HEK293T (cell line): ENCODE results near the gene STRADB.

ENCODE experiments used
- CTCF ChIA-PET: fragments of 350-600 bp; formaldehyde crosslinking; extraction: SDS; loops from one replicate; lab custom pipeline; 2021; ENCODE audit warnings: antibody characterized with exemption, inconsistent platforms; lab: Yijun Ruan, JAX
- POLR2A ChIA-PET: fragments of 350-600 bp; formaldehyde crosslinking; extraction: SDS; loops from one replicate; lab custom pipeline; 2020; ENCODE audit warnings: antibody characterized with exemption, inconsistent platforms; lab: Yijun Ruan, JAX
- DNase-seq: peaks from one replicate; pipeline ENCODE4 v3.0.0; 2012; ENCODE audit warnings: mixed read lengths; ENCODE audit errors: extremely low spot score
- ARNT ChIP-seq: fragments of 450-650 bp; IDR thresholded peaks from 2 replicates; pipeline ENCODE4 v1.6.1; 2017; ENCODE audit warnings: mild to moderate bottlenecking
- BHLHE40 ChIP-seq: fragments of 450-650 bp; IDR thresholded peaks from 2 replicates; pipeline ENCODE4 v1.6.1; 2016; ENCODE audit warnings: mild to moderate bottlenecking, moderate library complexity, borderline replicate concordance
- CTBP1 ChIP-seq: fragments of 450-650 bp; IDR thresholded peaks from 2 replicates; pipeline ENCODE4 v1.6.1; 2016; ENCODE audit warnings: borderline replicate concordance
- ELF4 ChIP-seq: fragments of 450-650 bp; IDR thresholded peaks from 2 replicates; pipeline ENCODE4 v1.6.1; 2017; ENCODE audit warnings: antibody characterized with exemption
- FOXA1 ChIP-seq: fragments of 450-650 bp; IDR thresholded peaks from 2 replicates; pipeline ENCODE4 v1.6.1; 2016; ENCODE audit warnings: mild to moderate bottlenecking
- FOXK2 ChIP-seq: fragments of 450-650 bp; IDR thresholded peaks from 2 replicates; pipeline ENCODE4 v1.6.1; 2016; ENCODE audit warnings: mild to moderate bottlenecking
- FOXM1 ChIP-seq: fragments of 450-650 bp; IDR thresholded peaks from 2 replicates; pipeline ENCODE4 v1.6.1; 2017; ENCODE audit warnings: mild to moderate bottlenecking, borderline replicate concordance
- HDGF ChIP-seq: fragments of 450-650 bp; IDR thresholded peaks from 2 replicates; pipeline ENCODE4 v1.6.1; 2017; ENCODE audit warnings: antibody characterized with exemption, borderline replicate concordance
- L3MBTL2 ChIP-seq: fragments of 450-650 bp; conservative IDR thresholded peaks from 2 replicates; pipeline ENCODE4 v1.6.1; 2016; ENCODE audit warnings: mild to moderate bottlenecking
- LEF1 ChIP-seq: fragments of 450-650 bp; IDR thresholded peaks from 2 replicates; pipeline ENCODE4 v1.6.1; 2017; ENCODE audit warnings: mild to moderate bottlenecking, borderline replicate concordance
- NFRKB ChIP-seq: fragments of 450-650 bp; IDR thresholded peaks from 2 replicates; pipeline ENCODE4 v1.6.1; 2016; ENCODE audit warnings: mild to moderate bottlenecking, moderate library complexity
- PKNOX1 ChIP-seq: fragments of 450-650 bp; IDR thresholded peaks from 2 replicates; pipeline ENCODE4 v1.6.1; 2016
- SP1 ChIP-seq: fragments of 450-650 bp; IDR thresholded peaks from 2 replicates; pipeline ENCODE4 v1.6.1; 2017
- SUZ12 ChIP-seq: fragments of 450-650 bp; IDR thresholded peaks from 2 replicates; pipeline ENCODE4 v1.6.1; 2016; ENCODE audit warnings: mild to moderate bottlenecking
- TARDBP ChIP-seq: fragments of 450-650 bp; IDR thresholded peaks from 2 replicates; pipeline ENCODE4 v1.6.1; 2016
- ZNF384 ChIP-seq: fragments of 450-650 bp; IDR thresholded peaks from 2 replicates; pipeline ENCODE4 v1.6.1; 2016

The STRADB gene

GRCh38 chr2:201406077-201406662 lies 45.4 kb upstream of the STRADB start:
- ChIA-PET CTCF (interaction anchor here (0.7 kb wide), 1 partner anchor 107 kb away, joined by 3 read pairs; no protein-coding TSS in a partner anchor), POLR2A (no interaction called here)
- no peak for TF ChIP-seq FOXK2
- no peak for DNase-seq

GRCh38 chr2:201407265-201407664 lies 44.3 kb upstream of the STRADB start:
- ChIA-PET CTCF (interaction anchor here (0.6 to 0.7 kb wide), 3 partner anchors 44 to 283 kb away, joined by 3 read pairs; no protein-coding TSS in a partner anchor), POLR2A (interaction anchor here (1.3 kb wide), 1 partner anchor 44 kb away, joined by 5 read pairs; the partner anchor contains the start of genes STRADB and TRAK2)
- TF ChIP-seq TARDBP (no peak), BHLHE40 (no peak), ARNT (no peak), LEF1 (no peak), ELF4 (no peak), SUZ12 (no peak), FOXA1 (no peak), NFRKB (no peak), SP1 (no peak), ZNF384 (no peak), L3MBTL2 (no peak), HDGF (no peak)
- peak; percentile 15 for DNase-seq

- TF ChIP-seq HDGF (no peak), PKNOX1 (0 out of 2 replicates have a peak, but pooled peaks have one; percentile 11), FOXM1 (no peak), SUZ12 (no peak)
- ChIA-PET CTCF (interaction anchor here (0.6 kb wide), 1 partner anchor 9 kb away, joined by 3 read pairs; no protein-coding TSS in a partner anchor), POLR2A (interaction anchor here (1.6 kb wide), 1 partner anchor 11 kb away, joined by 3 read pairs; no protein-coding TSS in a partner anchor)
- DNase-seq: no peak
These were observed 42.6 kb upstream of the STRADB start for GRCh38 chr2:201408931-201409330.

- no peak for TF ChIP-seq ZNF384
- no peak for TF ChIP-seq NFRKB
- TF ChIP-seq SP1: no peak
- TF ChIP-seq ELF4: no peak
- no peak for TF ChIP-seq CTBP1
- TF ChIP-seq SUZ12: no peak
- no peak for TF ChIP-seq FOXA1
- TF ChIP-seq FOXM1: no peak
- TF ChIP-seq L3MBTL2: no peak
- no peak for TF ChIP-seq BHLHE40
- TF ChIP-seq FOXK2: no peak
- ChIA-PET CTCF (no interaction called here), POLR2A (no interaction called here)
- DNase-seq: no peak
These were observed 40.1 kb upstream of the STRADB start for GRCh38 chr2:201411421-201411820.

- ChIA-PET POLR2A (no interaction called here), CTCF (interaction anchor here (1.1 kb wide), 1 partner anchor 9 kb away, joined by 4 read pairs; no protein-coding TSS in a partner anchor)
- DNase-seq: no peak
- TF ChIP-seq FOXA1 (no peak), SUZ12 (no peak), FOXM1 (no peak), CTBP1 (no peak), ARNT (no peak), BHLHE40 (no peak), ELF4 (no peak), HDGF (no peak), ZNF384 (no peak), SP1 (no peak), TARDBP (no peak), NFRKB (no peak), LEF1 (no peak), FOXK2 (no peak), L3MBTL2 (no peak; the same call in 1 of the 2 replicates), PKNOX1 (no peak)
These were observed 38.4 kb upstream of the STRADB start for GRCh38 chr2:201413143-201413542.

- TF ChIP-seq FOXK2 (no peak), PKNOX1 (no peak), L3MBTL2 (no peak), ELF4 (no peak), SP1 (no peak), LEF1 (no peak), HDGF (no peak), FOXM1 (no peak), ZNF384 (no peak), CTBP1 (no peak), TARDBP (no peak)
- no peak for DNase-seq
- ChIA-PET CTCF (interaction anchor here (1.1 kb wide), 1 partner anchor 9 kb away, joined by 4 read pairs; no protein-coding TSS in a partner anchor), POLR2A (no interaction called here)
These were observed 38.0 kb upstream of the STRADB start for GRCh38 chr2:201413552-201413951.
